Activated CD8-positive, alpha-beta T cell treated with anti-CD3 and anti-CD28 coated beads for 36 hours (primary cell): ENCODE results near the gene ARHGAP26. TPM values are rescaled to one million over a fixed set of nuclear protein-coding genes. Genes with fewer than 3 reads are reported as not detected.
"Not testable (repeated sequence)": the region's sequence is repeated elsewhere in the genome, so short reads cannot be mapped to it uniquely, and the experiment has no call there.

Experiments used
- ATAC-seq: fragments of 200-7000 bp; cut with Tn5 transposase; one replicate; pipeline ENCODE4 v1.10.0; 2021; ENCODE audit warnings: mild to moderate bottlenecking, moderate library complexity
- CTCF ChIA-PET: fragments of 350-600 bp; sonication (Branson Sonifier 250); formaldehyde crosslinking; loops from one replicate; lab custom pipeline; 2021; ENCODE audit warnings: antibody characterized with exemption; lab: Charles Lee
- POLR2A ChIA-PET: fragments of 350-600 bp; sonication (Branson Sonifier 250); formaldehyde crosslinking; loops from one replicate; lab custom pipeline; 2021; ENCODE audit warnings: antibody characterized with exemption; lab: Charles Lee
- DNase-seq: peaks from one replicate; pipeline ENCODE4 v3.0.0-alpha.2; 2020
- H3K27ac Mint-ChIP-seq: one replicate; pipeline ENCODE4 v1.8.0; 2021; ENCODE audit warnings: mild to moderate bottlenecking, mixed read lengths
- H3K27me3 Mint-ChIP-seq: one replicate; pipeline ENCODE4 v1.8.0; 2021; ENCODE audit warnings: mixed read lengths
- H3K36me3 Mint-ChIP-seq: one replicate; pipeline ENCODE4 v1.8.0; 2021; ENCODE audit warnings: low read depth, mixed read lengths
- H3K4me1 Mint-ChIP-seq: one replicate; pipeline ENCODE4 v1.8.0; 2021; ENCODE audit warnings: low read depth, mixed read lengths
- H3K4me3 Mint-ChIP-seq: one replicate; pipeline ENCODE4 v1.8.0; 2021; ENCODE audit warnings: mild to moderate bottlenecking, moderate library complexity, mixed read lengths
- H3K9me3 Mint-ChIP-seq: one replicate; pipeline ENCODE4 v1.8.0; 2021; ENCODE audit warnings: mixed read lengths
- CTCF ChIP-seq: fragments of 200-600 bp; IDR thresholded peaks from one replicate; pipeline ENCODE4 v1.8.0; 2022; ENCODE audit warnings: antibody characterized with exemption, mild to moderate bottlenecking
- intact Hi-C: fragments of 100-400 bp; cut with micrococcal nuclease; formaldehyde crosslinking; loops from one replicate; pipeline ENCODE4 v1.10.0; 2022
- total RNA-seq, 2 experiments: library from RNA; stranded (reverse); gene quantifications; one replicate each; pipeline ENCODE4 v1.2.3, GENCODE V29; 2021

ARHGAP26 gene
- total RNA-seq, 2 experiments from 2014 or later = 12.7 to 18.0 TPM

- Mint-ChIP-seq H3K4me3 (peak overlapping the region; percentile 26), H3K36me3 (peaks cover 7% of the 10 kb centered on the region), H3K4me1 (peaks cover 21% of the 10 kb centered on the region), H3K9me3 (no peaks in the 10 kb centered on the region), H3K27me3 (no peaks in the 10 kb centered on the region), H3K27ac (peak overlapping the region; percentile 78)
- ATAC-seq (no peak), DNase-seq (peak; percentile 24)
- intact Hi-C loops = no loop called here
- ChIA-PET CTCF (interaction anchor here (0.6 kb wide), 1 partner anchor 357 kb away, joined by 3 read pairs; no protein-coding TSS in a partner anchor), POLR2A (no interaction called here)
- no peak for TF ChIP-seq CTCF
Measured at GRCh38 chr5:143094087-143094521, 323.9 kb downstream of the ARHGAP26 start.

GRCh38 chr5:143094608-143095007 is 324.4 kb downstream of the ARHGAP26 start:
- intact Hi-C loops, POLR2A ChIA-PET, H3K36me3 Mint-ChIP-seq, H3K27me3 Mint-ChIP-seq, CTCF ChIA-PET, H3K27ac Mint-ChIP-seq, H3K9me3 Mint-ChIP-seq, H3K4me3 Mint-ChIP-seq: not testable (repeated sequence)
- peak; percentile 40 for DNase-seq
- peak; percentile 30 for ATAC-seq
- H3K4me1 Mint-ChIP-seq = peaks cover 21% of the 10 kb centered on the region

GRCh38 chr5:143101121-143101520 is 330.9 kb downstream of the ARHGAP26 start:
- CTCF ChIA-PET = interaction anchor here (1.1 to 1.2 kb wide), 3 partner anchors 11 to 388 kb away, joined by 3 read pairs; no protein-coding TSS in a partner anchor
- H3K9me3 Mint-ChIP-seq = no peaks in the 10 kb centered on the region
- H3K36me3 Mint-ChIP-seq = peaks cover 14% of the 10 kb centered on the region
- peaks cover 40% of the 10 kb centered on the region for H3K4me1 Mint-ChIP-seq
- no peak for TF ChIP-seq CTCF
- POLR2A ChIA-PET = no interaction called here
- DNase-seq (peak; percentile 21), ATAC-seq (peak; percentile 82)
- no peaks in the 10 kb centered on the region for H3K27me3 Mint-ChIP-seq
- peak overlapping the region; percentile 34 for H3K4me3 Mint-ChIP-seq
- H3K27ac Mint-ChIP-seq = peak overlapping the region; percentile 94
- intact Hi-C loops = loop anchor here (5.0 kb wide), 2 partner anchors 79 to 99 kb away; no protein-coding TSS in a partner anchor

GRCh38 chr5:143101725-143102386 is 331.7 kb downstream of the ARHGAP26 start:
- intact Hi-C loops = loop anchor here (5.0 kb wide), 2 partner anchors 80 to 100 kb away; no protein-coding TSS in a partner anchor
- TF ChIP-seq CTCF = no peak
- H3K4me3 Mint-ChIP-seq = peak overlapping the region; percentile 34
- peak overlapping the region; percentile 94 for H3K27ac Mint-ChIP-seq
- ATAC-seq (peak; percentile 88), DNase-seq (peak; percentile 70)
- peaks cover 11% of the 10 kb centered on the region for H3K36me3 Mint-ChIP-seq
- CTCF ChIA-PET = no interaction called here
- no peaks in the 10 kb centered on the region for H3K27me3 Mint-ChIP-seq
- no peaks in the 10 kb centered on the region for H3K9me3 Mint-ChIP-seq
- POLR2A ChIA-PET = interaction anchor here (0.6 kb wide), 1 partner anchor 82 kb away, joined by 3 read pairs; no protein-coding TSS in a partner anchor
- H3K4me1 Mint-ChIP-seq = peaks cover 40% of the 10 kb centered on the region

- peaks cover 40% of the 10 kb centered on the region for H3K4me1 Mint-ChIP-seq
- intact Hi-C loops = loop anchor here (5.0 kb wide), 2 partner anchors 80 to 100 kb away; no protein-coding TSS in a partner anchor
- ATAC-seq = no peak
- no peak for TF ChIP-seq CTCF
- no peak overlapping the region for H3K4me3 Mint-ChIP-seq
- H3K9me3 Mint-ChIP-seq = no peaks in the 10 kb centered on the region
- no peak for DNase-seq
- ChIA-PET CTCF (interaction anchor here (0.6 kb wide), 1 partner anchor 11 kb away, joined by 3 read pairs; no protein-coding TSS in a partner anchor), POLR2A (interaction anchor here (0.6 kb wide), 1 partner anchor 82 kb away, joined by 3 read pairs; no protein-coding TSS in a partner anchor)
- peaks cover 11% of the 10 kb centered on the region for H3K36me3 Mint-ChIP-seq
- H3K27ac Mint-ChIP-seq = peak overlapping the region; percentile 94
- H3K27me3 Mint-ChIP-seq = no peaks in the 10 kb centered on the region
Measured at GRCh38 chr5:143102411-143102810, 332.2 kb downstream of the ARHGAP26 start.
